Gastrocnemius medialis (tissue), 4 donors: Measurements from ENCODE around the gene ANAPC16.

Experiments
- CTCF ChIP-seq, 5 experiments: fragments of 450-650 bp in 3 of 5; fragments of 200-600 bp in 2 of 5; sonication (generic) in 2 of 5; IDR thresholded peaks in 4 of 5; conservative IDR thresholded peaks in 1 of 5; 1 replicate in 4 of 5; 2 replicates in 1 of 5; pipeline ENCODE4 v1.5.1; 2016 to 2019; ENCODE audit warnings: antibody characterized with exemption in 5 of 5, mild to moderate bottlenecking in 3 of 5, moderate library complexity in 3 of 5
- POLR2A ChIP-seq, 2 donors: fragments of 450-650 bp; IDR thresholded peaks; one replicate each; pipeline ENCODE4 v1.6.1; 2017; ENCODE audit warnings: antibody characterized with exemption in 2 of 2, mild to moderate bottlenecking in 2 of 2, moderate library complexity in 2 of 2

DNA sequence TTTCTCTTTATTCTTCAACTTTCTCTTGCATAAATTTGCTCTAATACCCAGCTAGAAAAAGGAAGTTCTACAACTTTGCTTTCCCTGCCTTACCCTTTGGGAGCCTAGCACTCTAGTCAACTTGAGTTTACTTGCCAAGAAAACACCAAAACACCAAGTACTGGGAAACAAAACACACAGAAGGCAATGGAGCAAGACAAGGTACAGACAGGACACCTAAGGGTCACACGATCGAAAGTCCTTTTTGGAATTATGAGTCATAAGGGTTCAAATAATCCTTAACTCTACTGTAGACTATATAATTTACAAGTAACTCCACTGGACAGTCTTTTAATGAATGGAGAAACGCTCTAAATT is 42.6 kb upstream of the ANAPC16 start:
- TF ChIP-seq CTCF (IDR thresholded peaks at IDR 0.05 in 4 of 5, conservative IDR thresholded peaks at IDR 0.05 in 1 of 5) (no peak), POLR2A (IDR thresholded peaks at IDR 0.05) (no peak)
